NCI-H146 treated with DMSO at 0.1 percent for 48 hours (cell line): ENCODE measurements around the gene GEMIN5.

ENCODE experiments used
- DNase-seq: peaks from one replicate; lab custom pipeline; 2025; ENCODE audit not compliant: unreplicated experiment; lab: John Stamatoyannopoulos, UW

Gene GEMIN5

GRCh38 chr5:154850255-154851062, 87.6 kb downstream of the GEMIN5 start, which contains the start of gene FAXDC2:
Gene FAXDC2 (minus strand): TSS chr5:154850603. CDS start chr5:154838178, 12,425 bp downstream.
- no peak for DNase-seq

- DNase-seq = no peak
These were observed 88.2 kb downstream of the GEMIN5 start for GRCh38 chr5:154849791-154850201.

DNA sequence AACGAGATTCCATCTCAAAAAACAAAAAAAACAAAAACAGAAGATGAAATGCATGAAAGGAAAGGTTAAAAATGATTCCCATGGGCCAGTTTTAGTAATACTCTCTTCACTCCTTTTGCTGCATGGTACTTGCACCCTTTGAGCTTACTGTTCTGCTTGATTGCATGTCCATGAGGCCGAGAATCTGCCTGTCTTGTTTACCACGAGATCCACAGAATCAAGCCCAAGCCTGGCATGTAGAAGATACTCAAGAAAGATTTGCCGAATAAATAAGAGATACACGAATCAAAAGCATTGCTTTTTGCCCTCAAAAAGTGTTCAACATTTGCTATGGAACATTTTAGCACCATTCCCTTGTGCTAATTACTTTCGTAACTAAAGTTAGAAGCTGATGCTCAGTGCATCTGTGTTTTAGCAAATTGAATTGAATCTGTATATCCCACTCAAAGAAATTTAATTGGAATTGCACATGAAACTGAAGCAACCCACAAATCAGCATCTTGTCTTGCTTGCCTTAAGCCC, 88.7 kb downstream of the GEMIN5 start:
- DNase-seq = no peak

DNA sequence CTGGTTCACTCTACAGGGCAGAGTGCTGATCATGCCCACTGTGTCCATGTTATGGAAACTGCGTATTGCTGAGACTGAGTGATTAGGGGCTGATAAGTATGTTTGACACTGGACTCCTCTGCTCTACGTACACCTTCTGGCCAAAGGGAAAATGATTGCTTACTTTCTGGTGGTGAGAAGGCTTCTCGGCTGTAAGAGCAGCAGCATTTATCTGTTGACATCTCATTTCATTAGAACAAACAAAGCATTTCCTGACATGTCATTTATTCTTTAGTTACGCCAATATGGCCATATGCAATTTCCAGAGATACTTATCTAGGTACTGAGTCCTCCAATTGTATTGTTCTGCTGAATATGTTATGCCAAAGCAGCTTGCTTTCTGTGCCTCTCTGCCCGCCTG, 93.2 kb downstream of the GEMIN5 start:
- DNase-seq = peak; percentile 24

- no peak for DNase-seq
These were observed 95.1 kb downstream of the GEMIN5 start for GRCh38 chr5:154842689-154843530.

GRCh38 chr5:154841273-154841661, 96.7 kb downstream of the GEMIN5 start:
- no peak for DNase-seq

- DNase-seq = no peak
These were observed 97.4 kb downstream of the GEMIN5 start for GRCh38 chr5:154840435-154841272.
